ENCODE results near the gene LIN7A. TPM values are rescaled to one million over a fixed set of nuclear protein-coding genes. Genes with fewer than 3 reads are reported as not detected.

The LIN7A gene
- total RNA-seq, 6 experiments from 2014 or later, result 13.4 to 23.0 (median 20.2) TPM

DNA sequence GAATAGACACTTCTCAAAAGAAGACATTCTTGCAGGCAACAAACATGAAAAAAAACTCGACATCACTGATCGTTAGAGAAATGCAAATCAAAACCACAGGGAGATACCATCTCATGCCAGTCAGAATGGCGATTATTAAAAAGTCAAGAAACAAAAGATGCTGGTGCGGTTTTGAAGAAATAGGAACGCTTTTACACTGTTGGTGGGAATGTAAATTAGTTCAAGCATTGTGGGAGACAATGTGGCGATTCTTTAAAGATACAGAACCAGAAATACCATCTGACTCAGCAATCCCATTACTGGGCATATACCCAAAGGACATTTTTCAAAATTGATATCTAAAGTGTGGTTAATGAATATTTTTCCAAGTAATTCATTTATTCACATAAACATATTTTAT is 39.6 kb upstream of the LIN7A start:
- intact Hi-C loops (cut with DNase I), result no loop called here

DNA sequence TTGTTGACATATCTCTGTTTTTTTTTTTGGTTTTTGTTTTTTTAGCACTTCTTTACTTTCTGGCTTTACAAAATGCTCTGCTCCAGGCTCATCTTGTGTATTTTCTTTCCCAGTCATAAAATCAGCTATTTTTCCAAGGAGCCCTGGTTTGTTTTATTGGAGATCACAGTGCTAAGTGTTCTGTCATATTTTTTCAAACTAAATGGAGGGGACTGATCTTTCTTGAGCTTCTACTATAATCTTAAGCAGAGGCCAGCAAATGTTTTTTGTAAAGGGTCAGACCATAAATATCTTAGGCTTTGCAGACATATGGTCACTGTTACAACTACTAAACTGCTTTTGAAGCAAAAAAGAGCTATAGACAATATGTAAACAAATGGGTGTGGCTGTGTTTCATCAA is 30.6 kb upstream of the LIN7A start:
- no peaks in the 10 kb centered on the region for H3K36me3 ChIP-seq
- DNase-seq, result no peak
- TF ChIP-seq POLR2A (IDR thresholded peaks at IDR 0.05), result no peak
- TF ChIP-seq, protein P1, sequence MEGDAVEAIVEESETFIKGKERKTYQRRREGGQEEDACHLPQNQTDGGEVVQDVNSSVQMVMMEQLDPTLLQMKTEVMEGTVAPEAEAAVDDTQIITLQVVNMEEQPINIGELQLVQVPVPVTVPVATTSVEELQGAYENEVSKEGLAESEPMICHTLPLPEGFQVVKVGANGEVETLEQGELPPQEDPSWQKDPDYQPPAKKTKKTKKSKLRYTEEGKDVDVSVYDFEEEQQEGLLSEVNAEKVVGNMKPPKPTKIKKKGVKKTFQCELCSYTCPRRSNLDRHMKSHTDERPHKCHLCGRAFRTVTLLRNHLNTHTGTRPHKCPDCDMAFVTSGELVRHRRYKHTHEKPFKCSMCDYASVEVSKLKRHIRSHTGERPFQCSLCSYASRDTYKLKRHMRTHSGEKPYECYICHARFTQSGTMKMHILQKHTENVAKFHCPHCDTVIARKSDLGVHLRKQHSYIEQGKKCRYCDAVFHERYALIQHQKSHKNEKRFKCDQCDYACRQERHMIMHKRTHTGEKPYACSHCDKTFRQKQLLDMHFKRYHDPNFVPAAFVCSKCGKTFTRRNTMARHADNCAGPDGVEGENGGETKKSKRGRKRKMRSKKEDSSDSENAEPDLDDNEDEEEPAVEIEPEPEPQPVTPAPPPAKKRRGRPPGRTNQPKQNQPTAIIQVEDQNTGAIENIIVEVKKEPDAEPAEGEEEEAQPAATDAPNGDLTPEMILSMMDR (IDR thresholded peaks at IDR 0.05), result no peak

More for the DNA sequence above, 39.6 kb upstream of the LIN7A start:
- Histone ChIP-seq H3K27ac (no peak overlapping the region), H3K4me1 (no peaks in the 10 kb centered on the region), H3K4me3 (no peak overlapping the region), H3K27me3 (no peaks in the 10 kb centered on the region), H3K9me3 (no peaks in the 10 kb centered on the region), H3K36me3 (no peaks in the 10 kb centered on the region)
- DNase-seq (no peak), ATAC-seq (no peak)
- 80% methylated on average over 6 of the region's 6 CpGs for WGBS (ENCODE audit: insufficient coverage, low coverage, low lambda C conversion rate, missing lambda C conversion rate)
- TF ChIP-seq, protein P1 (IDR thresholded peaks at IDR 0.05), result no peak
- no peak for TF ChIP-seq POLR2A (IDR thresholded peaks at IDR 0.05)

DNA sequence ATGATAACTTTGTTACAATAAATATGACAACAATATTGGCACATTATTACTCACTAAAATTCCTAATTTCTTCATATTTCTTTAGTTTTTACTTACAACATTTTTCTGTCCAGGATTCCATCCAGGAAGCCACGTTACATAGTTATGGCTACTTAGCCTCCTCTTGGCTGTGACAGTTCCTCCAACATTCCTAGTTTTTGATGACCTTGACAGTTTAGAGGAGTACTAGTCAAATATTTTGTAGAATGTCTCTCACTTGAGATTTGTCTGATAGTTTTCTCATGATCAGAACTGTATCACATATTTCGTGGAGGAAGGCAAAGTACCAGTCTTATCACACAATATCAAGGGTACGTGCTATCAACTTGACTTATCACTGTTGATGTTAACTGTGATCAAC is 29.8 kb upstream of the LIN7A start:
- TF ChIP-seq, protein P1 (IDR thresholded peaks at IDR 0.05), result no peak
- TF ChIP-seq POLR2A (IDR thresholded peaks at IDR 0.05), result no peak
- ATAC-seq, result no peak
- H3K4me1 ChIP-seq, result no peaks in the 10 kb centered on the region
- no peak overlapping the region for H3K27ac ChIP-seq
- 70% methylated on average over 3 of the region's 3 CpGs for WGBS (ENCODE audit: insufficient coverage, low coverage, low lambda C conversion rate, missing lambda C conversion rate)
- no peaks in the 10 kb centered on the region for H3K27me3 ChIP-seq
- no peak overlapping the region for H3K4me3 ChIP-seq
- no peaks in the 10 kb centered on the region for H3K9me3 ChIP-seq
- intact Hi-C loops (cut with DNase I), result no loop called here
- no peaks in the 10 kb centered on the region for H3K36me3 ChIP-seq
- no peak for DNase-seq

More for the DNA sequence above, 30.6 kb upstream of the LIN7A start:
- Histone ChIP-seq H3K27ac (no peak overlapping the region), H3K27me3 (no peaks in the 10 kb centered on the region), H3K9me3 (no peaks in the 10 kb centered on the region), H3K4me1 (no peaks in the 10 kb centered on the region), H3K4me3 (no peak overlapping the region)
- intact Hi-C loops (cut with DNase I), result no loop called here
- ATAC-seq, result no peak

DNA sequence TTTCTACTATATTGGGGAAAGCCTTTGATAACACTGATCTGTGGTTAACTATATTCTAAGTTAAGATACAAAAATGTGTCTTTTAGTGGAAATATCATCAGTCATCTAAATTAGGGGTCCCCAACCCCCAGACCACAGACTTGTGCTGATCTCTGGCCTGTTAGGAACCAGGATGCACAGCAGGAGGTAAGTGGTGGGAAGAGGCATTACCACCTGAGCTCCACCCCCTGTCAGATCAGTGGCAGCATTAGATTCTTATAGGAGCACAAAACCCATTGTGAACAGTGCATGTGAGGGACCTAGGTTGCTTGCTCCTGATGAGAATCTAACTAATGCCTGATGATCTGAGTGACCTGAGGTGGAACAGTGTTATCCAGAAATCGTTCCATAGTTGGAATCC is 28.3 kb upstream of the LIN7A start:
- no peaks in the 10 kb centered on the region for H3K4me1 ChIP-seq
- no peak for TF ChIP-seq POLR2A (IDR thresholded peaks at IDR 0.05)
- TF ChIP-seq, protein P1 (IDR thresholded peaks at IDR 0.05), result no peak
- intact Hi-C loops (cut with DNase I), result no loop called here
- no peaks in the 10 kb centered on the region for H3K9me3 ChIP-seq
- H3K27me3 ChIP-seq, result no peaks in the 10 kb centered on the region
- WGBS (ENCODE audit: insufficient coverage, low coverage, low lambda C conversion rate, missing lambda C conversion rate), result 69% methylated on average over 1 of the region's 1 CpG
- H3K36me3 ChIP-seq, result no peaks in the 10 kb centered on the region
- H3K4me3 ChIP-seq, result no peak overlapping the region
- no peak overlapping the region for H3K27ac ChIP-seq
- DNase-seq, result no peak
- no peak for ATAC-seq

DNA sequence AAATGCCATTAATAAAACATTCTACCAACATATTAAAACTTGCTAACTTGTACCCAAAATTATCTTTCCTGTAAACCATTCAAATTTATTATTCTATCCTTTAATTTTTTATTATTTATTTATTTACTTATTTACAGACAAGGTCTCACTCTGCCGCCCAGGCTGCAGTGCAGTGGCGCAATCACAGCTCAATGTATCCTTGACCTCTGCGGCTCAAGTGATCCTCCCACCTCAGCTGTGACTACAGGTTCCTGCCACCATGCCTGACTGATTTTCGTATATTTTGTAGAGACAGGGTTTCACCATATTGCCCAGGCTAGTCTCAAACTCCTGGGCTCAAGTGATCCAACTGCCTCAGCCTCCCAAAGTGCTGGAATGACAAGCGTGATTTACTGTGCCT is 20.4 kb upstream of the LIN7A start:
- H3K4me1 ChIP-seq, result no peaks in the 10 kb centered on the region
- DNase-seq, result no peak
- H3K4me3 ChIP-seq, result no peak overlapping the region
- no peak for ATAC-seq
- no peaks in the 10 kb centered on the region for H3K9me3 ChIP-seq
- intact Hi-C loops (cut with DNase I), result no loop called here
- no peaks in the 10 kb centered on the region for H3K36me3 ChIP-seq
- no peak overlapping the region for H3K27ac ChIP-seq
- WGBS (ENCODE audit: insufficient coverage, low coverage, low lambda C conversion rate, missing lambda C conversion rate), result 56% methylated on average over 5 of the region's 5 CpGs
- TF ChIP-seq, protein P1 (IDR thresholded peaks at IDR 0.05), result no peak
- no peak for TF ChIP-seq POLR2A (IDR thresholded peaks at IDR 0.05)
- no peaks in the 10 kb centered on the region for H3K27me3 ChIP-seq
